ENCODE data around the gene CMSS1. TPM values are rescaled to one million over a fixed set of nuclear protein-coding genes. Genes with fewer than 3 reads are reported as not detected.

Gene CMSS1
- polyA plus RNA-seq, 1 of the 3 experiments (the other 2 are of a cell fraction) = 9.1 TPM

DNA sequence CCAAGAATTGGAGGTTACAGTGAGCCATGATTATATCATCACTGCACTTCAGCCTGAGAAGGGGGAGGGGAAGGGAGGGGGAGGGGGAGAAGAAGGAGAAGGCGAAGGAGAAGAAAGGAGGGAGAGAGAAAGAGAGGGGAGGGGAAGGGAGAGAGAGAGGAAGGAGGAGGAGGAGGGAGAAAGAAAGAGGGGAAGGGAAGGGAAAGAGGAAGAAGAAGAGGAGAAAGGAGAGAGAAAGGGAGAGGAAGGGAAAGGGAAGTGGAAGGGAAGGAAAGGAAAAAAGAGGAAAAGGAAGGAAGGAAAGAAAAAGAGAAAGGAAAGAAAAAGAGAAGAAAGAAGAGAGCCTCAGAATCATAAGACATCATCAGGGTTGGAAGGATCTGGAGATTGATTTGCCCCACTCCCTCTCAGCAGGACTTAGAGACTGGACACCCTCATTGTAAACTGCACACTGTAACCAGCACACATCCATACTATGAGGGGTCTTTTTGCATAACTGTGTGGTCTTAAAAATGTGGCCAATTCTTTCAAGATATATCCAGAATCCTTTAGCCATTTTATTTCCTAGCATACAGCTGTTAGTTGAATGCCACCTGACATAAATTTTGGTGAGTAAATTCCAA is 130.9 kb downstream of the CMSS1 start:
- H4K20me1 ChIP-seq (ENCODE audit: insufficient read depth) = no peaks in the 10 kb centered on the region
- no peaks in the 10 kb centered on the region for H3K9me3 ChIP-seq
- ChIA-PET POLR2A (no interaction called here), CTCF (no interaction called here)
- peaks cover 15% of the 10 kb centered on the region for H3F3A ChIP-seq (replicated peaks; ENCODE audit: insufficient read depth)
- H3K9me2 ChIP-seq = no peaks in the 10 kb centered on the region
- H3K27ac ChIP-seq (ENCODE audit: low read depth in 2 of 2, low read length in 1 of 2) = no peak overlapping the region
- no peaks in the 10 kb centered on the region for H3K27me3 ChIP-seq (ENCODE audit: insufficient read depth)
- H3K4me3 ChIP-seq (ENCODE audit: low read depth in 2 of 2, low read length in 1 of 2) = no peak overlapping the region
- no peaks in the 10 kb centered on the region for H3K36me3 ChIP-seq (replicated peaks in 1 of 2; ENCODE audit: control insufficient read depth in 1 of 2, insufficient read depth in 2 of 2, low read length in 1 of 2)
- no peak overlapping the region for H2AFZ ChIP-seq (ENCODE audit: low read depth)
- TF ChIP-seq TAF1 (IDR thresholded peaks at IDR 0.05; ENCODE audit: borderline replicate concordance, low read depth, low read length) = no peak
- WGBS (ENCODE audit: low lambda C conversion rate) = 95% methylated on average over 1 of the region's 1 CpG
- H3K79me2 ChIP-seq (ENCODE audit: insufficient read depth) = no peaks in the 10 kb centered on the region
- H3K4me2 ChIP-seq = no peak overlapping the region
- no peak overlapping the region for H3K9ac ChIP-seq
- H3K4me1 ChIP-seq (ENCODE audit: control insufficient read depth in 1 of 2, insufficient read depth in 2 of 2, low read depth in 1 of 2, low read length in 1 of 2) = peaks cover 2 to 10% of the 10 kb centered on the region in 2 experiments; a peak in 2 of 4 replicates
- no peak for DNase-seq

DNA sequence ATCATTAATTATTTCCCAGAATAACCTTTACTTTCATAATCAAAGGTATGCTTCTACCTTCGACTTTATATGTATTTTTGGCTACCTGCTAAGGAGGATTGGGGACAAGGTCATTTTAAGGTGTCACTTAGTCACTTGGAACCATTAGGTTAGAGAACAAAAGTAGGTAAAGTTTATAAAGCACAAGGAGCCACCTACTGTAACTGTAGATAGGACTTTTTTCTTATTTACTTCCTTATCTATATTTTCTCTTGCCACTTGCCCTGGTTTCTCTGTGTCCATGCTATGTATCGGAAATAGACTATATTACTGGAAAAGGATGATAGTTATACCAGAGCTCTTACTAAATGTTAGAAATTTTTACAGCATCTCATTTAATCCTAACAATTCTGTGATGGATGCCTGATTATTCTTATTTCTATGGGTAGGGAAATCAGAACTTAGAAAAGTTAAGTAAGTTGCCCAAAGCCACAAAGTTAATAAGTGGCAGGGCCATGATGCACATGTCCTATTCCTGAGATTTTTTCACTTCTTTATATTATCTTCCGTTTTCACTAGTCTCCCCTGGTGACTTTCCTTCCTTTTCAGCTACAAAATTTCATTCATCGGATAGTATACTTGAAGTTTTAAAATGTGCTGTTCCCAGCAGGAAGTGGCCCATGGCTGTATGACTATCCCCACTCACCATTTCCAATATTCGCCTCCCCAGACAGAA is 132.5 kb downstream of the CMSS1 start:
- no peaks in the 10 kb centered on the region for H3K9me3 ChIP-seq
- no peak overlapping the region for H3K4me3 ChIP-seq (ENCODE audit: low read depth in 2 of 2, low read length in 1 of 2)
- H3F3A ChIP-seq (replicated peaks; ENCODE audit: insufficient read depth) = peaks cover 15% of the 10 kb centered on the region
- H3K4me2 ChIP-seq = no peak overlapping the region
- no peak overlapping the region for H3K9ac ChIP-seq
- H4K20me1 ChIP-seq (ENCODE audit: insufficient read depth) = no peaks in the 10 kb centered on the region
- TF ChIP-seq MEF2A (IDR thresholded peaks at IDR 0.05; ENCODE audit: borderline replicate concordance, low read depth) (no peak), TEAD4 (IDR thresholded peaks at IDR 0.05; ENCODE audit: borderline replicate concordance, insufficient read depth) (no peak), GATA2 (CRISPR knock-in tag; IDR thresholded peaks at IDR 0.05) (no peak), RAD21 (IDR thresholded peaks at IDR 0.05; ENCODE audit: low read length) (no peak)
- no peaks in the 10 kb centered on the region for H3K27me3 ChIP-seq (ENCODE audit: insufficient read depth)
- no peaks in the 10 kb centered on the region for H3K36me3 ChIP-seq (replicated peaks in 1 of 2; ENCODE audit: control insufficient read depth in 1 of 2, insufficient read depth in 2 of 2, low read length in 1 of 2)
- H3K79me2 ChIP-seq (ENCODE audit: insufficient read depth) = no peaks in the 10 kb centered on the region
- H3K27ac ChIP-seq (ENCODE audit: low read depth in 2 of 2, low read length in 1 of 2) = no peak overlapping the region
- no peak for DNase-seq
- CTCF ChIA-PET = interaction anchor here (1.1 kb wide), 1 partner anchor 107 kb away, joined by 3 read pairs; no protein-coding TSS in a partner anchor
- 91% methylated on average over 5 of the region's 5 CpGs for WGBS (ENCODE audit: low lambda C conversion rate)
- peaks cover 2 to 14% of the 10 kb centered on the region in 2 experiments; a peak in 2 of 4 replicates for H3K4me1 ChIP-seq (ENCODE audit: control insufficient read depth in 1 of 2, insufficient read depth in 2 of 2, low read depth in 1 of 2, low read length in 1 of 2)
- H3K9me2 ChIP-seq = no peaks in the 10 kb centered on the region
- POLR2A ChIA-PET = no interaction called here
- H2AFZ ChIP-seq (ENCODE audit: low read depth) = no peak overlapping the region

DNA sequence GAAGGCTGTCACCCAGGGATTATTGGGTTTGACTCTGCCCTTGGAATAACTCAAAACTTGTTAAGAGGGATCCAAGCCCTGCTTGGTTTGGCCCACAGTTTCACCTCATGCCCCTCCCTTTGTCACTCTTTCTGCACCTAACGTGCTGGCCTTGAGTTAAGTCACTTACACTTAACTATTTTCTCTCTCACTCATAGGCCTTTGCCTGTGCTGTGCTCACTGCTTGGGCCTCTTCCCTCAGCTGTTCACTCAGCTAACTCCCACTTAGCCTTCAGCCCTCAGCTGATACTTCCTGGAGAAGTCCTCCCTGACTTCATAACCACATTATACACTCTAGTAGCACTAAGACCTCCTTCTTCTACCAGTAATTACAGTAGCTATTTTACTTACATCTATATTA is 133.3 kb downstream of the CMSS1 start:
- peaks cover 0 to 14% of the 10 kb centered on the region in 2 experiments; a peak in 1 of 4 replicates for H3K4me1 ChIP-seq (ENCODE audit: control insufficient read depth in 1 of 2, insufficient read depth in 2 of 2, low read depth in 1 of 2, low read length in 1 of 2)
- no peak overlapping the region for H3K9ac ChIP-seq
- ChIA-PET CTCF (no interaction called here), POLR2A (no interaction called here)
- H3K4me3 ChIP-seq (ENCODE audit: low read depth in 2 of 2, low read length in 1 of 2) = no peak overlapping the region
- no peaks in the 10 kb centered on the region for H3K36me3 ChIP-seq (replicated peaks in 1 of 2; ENCODE audit: control insufficient read depth in 1 of 2, insufficient read depth in 2 of 2, low read length in 1 of 2)
- no peaks in the 10 kb centered on the region for H3K27me3 ChIP-seq (ENCODE audit: insufficient read depth)
- H3K4me2 ChIP-seq = no peak overlapping the region
- TF ChIP-seq FOXM1 (IDR thresholded peaks at IDR 0.05; ENCODE audit: low read depth) (no peak), POLR2AphosphoS5 (IDR thresholded peaks at IDR 0.05; ENCODE audit: low read depth, low read length) (no peak), GATA2 (CRISPR knock-in tag; IDR thresholded peaks at IDR 0.05) (no peak), FOXJ3 (CRISPR knock-in tag; IDR thresholded peaks at IDR 0.05) (no peak), TAF1 (IDR thresholded peaks at IDR 0.05; ENCODE audit: borderline replicate concordance, low read depth, low read length) (no peak), NRF1 (IDR thresholded peaks at IDR 0.05; ENCODE audit: low read depth, low read length) (no peak), ELF1 (IDR thresholded peaks at IDR 0.05) (no peak), RXRA (IDR thresholded peaks at IDR 0.05; ENCODE audit: borderline replicate concordance, low read depth) (no peak), MXI1 (IDR thresholded peaks at IDR 0.05; ENCODE audit: low read depth, low read length) (no peak), TEAD4 (IDR thresholded peaks at IDR 0.05; ENCODE audit: borderline replicate concordance, insufficient read depth) (no peak), RFX5 (IDR thresholded peaks at IDR 0.05; ENCODE audit: low read length) (no peak), SIN3A (IDR thresholded peaks at IDR 0.05; ENCODE audit: borderline replicate concordance, low read depth, low read length) (no peak), EP300 (IDR thresholded peaks at IDR 0.05; ENCODE audit: borderline replicate concordance in 1 of 2, low read depth in 1 of 2, low read length in 1 of 2) (no peak)
- TF ChIP-seq, protein P1, sequence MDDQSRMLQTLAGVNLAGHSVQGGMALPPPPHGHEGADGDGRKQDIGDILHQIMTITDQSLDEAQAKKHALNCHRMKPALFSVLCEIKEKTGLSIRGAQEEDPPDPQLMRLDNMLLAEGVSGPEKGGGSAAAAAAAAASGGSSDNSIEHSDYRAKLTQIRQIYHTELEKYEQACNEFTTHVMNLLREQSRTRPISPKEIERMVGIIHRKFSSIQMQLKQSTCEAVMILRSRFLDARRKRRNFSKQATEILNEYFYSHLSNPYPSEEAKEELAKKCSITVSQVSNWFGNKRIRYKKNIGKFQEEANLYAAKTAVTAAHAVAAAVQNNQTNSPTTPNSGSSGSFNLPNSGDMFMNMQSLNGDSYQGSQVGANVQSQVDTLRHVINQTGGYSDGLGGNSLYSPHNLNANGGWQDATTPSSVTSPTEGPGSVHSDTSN (IDR thresholded peaks at IDR 0.05) = no peak
- TF ChIP-seq, protein P2, sequence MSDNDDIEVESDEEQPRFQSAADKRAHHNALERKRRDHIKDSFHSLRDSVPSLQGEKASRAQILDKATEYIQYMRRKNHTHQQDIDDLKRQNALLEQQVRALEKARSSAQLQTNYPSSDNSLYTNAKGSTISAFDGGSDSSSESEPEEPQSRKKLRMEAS (IDR thresholded peaks at IDR 0.05; ENCODE audit: low read depth) = no peak
- TF ChIP-seq, protein P3, sequence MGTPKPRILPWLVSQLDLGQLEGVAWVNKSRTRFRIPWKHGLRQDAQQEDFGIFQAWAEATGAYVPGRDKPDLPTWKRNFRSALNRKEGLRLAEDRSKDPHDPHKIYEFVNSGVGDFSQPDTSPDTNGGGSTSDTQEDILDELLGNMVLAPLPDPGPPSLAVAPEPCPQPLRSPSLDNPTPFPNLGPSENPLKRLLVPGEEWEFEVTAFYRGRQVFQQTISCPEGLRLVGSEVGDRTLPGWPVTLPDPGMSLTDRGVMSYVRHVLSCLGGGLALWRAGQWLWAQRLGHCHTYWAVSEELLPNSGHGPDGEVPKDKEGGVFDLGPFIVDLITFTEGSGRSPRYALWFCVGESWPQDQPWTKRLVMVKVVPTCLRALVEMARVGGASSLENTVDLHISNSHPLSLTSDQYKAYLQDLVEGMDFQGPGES (IDR thresholded peaks at IDR 0.05; ENCODE audit: low read depth, low read length) = no peak
- peaks cover 15% of the 10 kb centered on the region for H3F3A ChIP-seq (replicated peaks; ENCODE audit: insufficient read depth)
- no peak overlapping the region for H3K27ac ChIP-seq (ENCODE audit: low read depth in 2 of 2, low read length in 1 of 2)
- no peaks in the 10 kb centered on the region for H3K9me2 ChIP-seq
- no peak overlapping the region for H2AFZ ChIP-seq (ENCODE audit: low read depth)
- WGBS (ENCODE audit: low lambda C conversion rate) = 78% methylated on average over 1 of the region's 1 CpG
- no peaks in the 10 kb centered on the region for H3K79me2 ChIP-seq (ENCODE audit: insufficient read depth)
- DNase-seq = no peak
- H3K9me3 ChIP-seq = no peaks in the 10 kb centered on the region
- no peaks in the 10 kb centered on the region for H4K20me1 ChIP-seq (ENCODE audit: insufficient read depth)

Measured in SK-N-SH (cell line).